ENCODE results near the gene GJB5.
A peak's percentile ranks its signal among the peaks of the same experiment; 100 is the strongest.

GJB5 gene

DNA sequence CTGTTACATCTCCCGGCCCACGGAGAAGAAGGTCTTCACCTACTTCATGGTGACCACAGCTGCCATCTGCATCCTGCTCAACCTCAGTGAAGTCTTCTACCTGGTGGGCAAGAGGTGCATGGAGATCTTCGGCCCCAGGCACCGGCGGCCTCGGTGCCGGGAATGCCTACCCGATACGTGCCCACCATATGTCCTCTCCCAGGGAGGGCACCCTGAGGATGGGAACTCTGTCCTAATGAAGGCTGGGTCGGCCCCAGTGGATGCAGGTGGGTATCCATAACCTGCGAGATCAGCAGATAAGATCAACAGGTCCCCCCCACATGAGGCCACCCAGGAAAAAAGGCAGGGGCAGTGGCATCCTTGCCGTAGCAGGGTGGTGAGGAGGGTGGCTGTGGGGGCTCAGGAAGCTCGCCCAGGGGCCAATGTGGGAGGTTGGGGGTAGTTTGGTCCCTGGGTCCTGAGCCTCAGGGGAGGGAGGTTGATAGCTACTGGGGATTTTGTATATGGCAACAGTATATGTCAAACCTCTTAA lies 7.0 kb downstream of the GJB5 start:
- peak overlapping the region; percentile 92 for H3K27ac ChIP-seq (ENCODE audit: poor library complexity, severe bottlenecking)
- TF ChIP-seq, protein P1, sequence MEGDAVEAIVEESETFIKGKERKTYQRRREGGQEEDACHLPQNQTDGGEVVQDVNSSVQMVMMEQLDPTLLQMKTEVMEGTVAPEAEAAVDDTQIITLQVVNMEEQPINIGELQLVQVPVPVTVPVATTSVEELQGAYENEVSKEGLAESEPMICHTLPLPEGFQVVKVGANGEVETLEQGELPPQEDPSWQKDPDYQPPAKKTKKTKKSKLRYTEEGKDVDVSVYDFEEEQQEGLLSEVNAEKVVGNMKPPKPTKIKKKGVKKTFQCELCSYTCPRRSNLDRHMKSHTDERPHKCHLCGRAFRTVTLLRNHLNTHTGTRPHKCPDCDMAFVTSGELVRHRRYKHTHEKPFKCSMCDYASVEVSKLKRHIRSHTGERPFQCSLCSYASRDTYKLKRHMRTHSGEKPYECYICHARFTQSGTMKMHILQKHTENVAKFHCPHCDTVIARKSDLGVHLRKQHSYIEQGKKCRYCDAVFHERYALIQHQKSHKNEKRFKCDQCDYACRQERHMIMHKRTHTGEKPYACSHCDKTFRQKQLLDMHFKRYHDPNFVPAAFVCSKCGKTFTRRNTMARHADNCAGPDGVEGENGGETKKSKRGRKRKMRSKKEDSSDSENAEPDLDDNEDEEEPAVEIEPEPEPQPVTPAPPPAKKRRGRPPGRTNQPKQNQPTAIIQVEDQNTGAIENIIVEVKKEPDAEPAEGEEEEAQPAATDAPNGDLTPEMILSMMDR (IDR thresholded peaks at IDR 0.05; ENCODE audit: poor library complexity, severe bottlenecking): no peak
- peaks cover 37% of the 10 kb centered on the region for H3K4me1 ChIP-seq (ENCODE audit: insufficient read depth, poor library complexity, severe bottlenecking)
- H3K36me3 ChIP-seq (ENCODE audit: low read depth): peaks cover 16% of the 10 kb centered on the region
- H3K4me3 ChIP-seq (ENCODE audit: severe bottlenecking): no peak overlapping the region
- no peaks in the 10 kb centered on the region for H3K9me3 ChIP-seq (ENCODE audit: severe bottlenecking)
- DNase-seq (ENCODE audit: low spot score): no peak
- H3K27me3 ChIP-seq (ENCODE audit: insufficient read depth, poor library complexity, severe bottlenecking): no peaks in the 10 kb centered on the region
- ATAC-seq (ENCODE audit: low read depth): no peak

- Histone ChIP-seq H3K4me1 (ENCODE audit: insufficient read depth, poor library complexity, severe bottlenecking) (peaks cover 37% of the 10 kb centered on the region), H3K9me3 (ENCODE audit: severe bottlenecking) (no peaks in the 10 kb centered on the region), H3K4me3 (ENCODE audit: severe bottlenecking) (no peak overlapping the region), H3K27me3 (ENCODE audit: insufficient read depth, poor library complexity, severe bottlenecking) (no peaks in the 10 kb centered on the region), H3K27ac (ENCODE audit: poor library complexity, severe bottlenecking) (peak overlapping the region; percentile 92), H3K36me3 (ENCODE audit: low read depth) (peaks cover 8% of the 10 kb centered on the region; the same call in 1 of the 2 replicates)
- no peak for DNase-seq (ENCODE audit: low spot score)
- TF ChIP-seq, protein P1 (IDR thresholded peaks at IDR 0.05; ENCODE audit: poor library complexity, severe bottlenecking): no peak
- peak; percentile 46 for ATAC-seq (ENCODE audit: low read depth)
These were observed 7.8 kb downstream of the GJB5 start for GRCh38 chr1:34762474-34763141.

DNA sequence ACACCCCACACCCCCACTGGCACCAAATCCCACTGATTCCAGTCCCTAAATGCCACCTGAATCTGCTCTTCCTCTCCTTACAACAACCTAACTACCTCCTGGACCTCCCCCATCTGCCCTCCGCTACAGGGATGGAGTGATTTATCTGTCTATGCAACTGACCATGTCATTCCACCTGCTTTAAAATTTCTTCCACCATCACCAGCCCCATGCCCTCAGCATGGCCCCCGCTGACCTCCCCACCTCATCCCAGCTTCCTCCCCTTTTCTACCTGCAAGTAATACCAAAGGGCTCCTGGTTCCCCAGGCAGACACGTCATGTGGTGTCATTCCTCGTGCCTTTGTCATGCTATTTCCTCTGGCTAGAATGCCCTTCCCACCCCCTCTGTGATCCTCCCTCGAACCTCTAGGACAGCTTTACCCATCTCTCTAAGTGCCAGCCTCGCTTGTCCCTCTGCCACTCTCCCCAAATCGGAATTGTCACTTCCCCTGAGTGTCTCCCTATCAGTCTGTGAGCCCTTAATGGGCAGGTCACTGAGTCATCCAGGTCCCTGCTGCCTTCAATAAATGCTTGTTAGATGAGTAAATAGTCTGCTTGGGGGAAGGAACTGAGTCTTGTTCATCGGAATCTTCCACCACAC lies 8.4 kb downstream of the GJB5 start:
- no peak overlapping the region for H3K4me3 ChIP-seq (ENCODE audit: severe bottlenecking)
- DNase-seq (ENCODE audit: low spot score): no peak
- H3K27ac ChIP-seq (ENCODE audit: poor library complexity, severe bottlenecking): peak overlapping the region; percentile 92
- H3K4me1 ChIP-seq (ENCODE audit: insufficient read depth, poor library complexity, severe bottlenecking): peaks cover 37% of the 10 kb centered on the region
- TF ChIP-seq, protein P1 (IDR thresholded peaks at IDR 0.05; ENCODE audit: poor library complexity, severe bottlenecking): no peak
- no peaks in the 10 kb centered on the region for H3K27me3 ChIP-seq (ENCODE audit: insufficient read depth, poor library complexity, severe bottlenecking)
- H3K36me3 ChIP-seq (ENCODE audit: low read depth): 0 out of 2 replicates have a peak, but pooled peaks cover 1% of the 10 kb centered on the region
- peak; percentile 82 for ATAC-seq (ENCODE audit: low read depth)
- H3K9me3 ChIP-seq (ENCODE audit: severe bottlenecking): no peaks in the 10 kb centered on the region

DNA sequence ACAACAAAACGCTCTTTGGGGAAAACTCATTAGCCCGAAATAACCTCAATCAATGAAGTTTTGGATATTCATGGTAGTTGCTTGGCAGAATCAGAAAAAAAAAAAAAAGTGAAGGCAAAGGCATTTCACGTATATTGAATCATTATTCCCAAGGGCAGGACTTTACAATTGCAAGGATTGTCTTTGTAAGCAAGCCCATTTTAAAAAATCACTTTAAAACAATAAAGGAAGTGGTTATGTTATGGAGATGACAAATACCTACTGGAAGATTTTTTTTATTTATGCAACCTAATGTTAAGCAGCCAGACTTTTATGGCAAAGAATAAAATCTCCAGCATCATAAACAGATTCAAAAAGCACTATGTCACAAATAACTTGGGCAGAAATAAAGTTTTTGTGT lies 14.0 kb downstream of the GJB5 start:
- DNase-seq (ENCODE audit: low spot score) (no peak), ATAC-seq (ENCODE audit: low read depth) (no peak)
- TF ChIP-seq, protein P1 (IDR thresholded peaks at IDR 0.05; ENCODE audit: poor library complexity, severe bottlenecking): no peak

More for the DNA sequence above, 14.0 kb downstream of the GJB5 start:
- no peak overlapping the region for H3K4me3 ChIP-seq (ENCODE audit: severe bottlenecking)
- H3K9me3 ChIP-seq (ENCODE audit: severe bottlenecking): no peaks in the 10 kb centered on the region
- no peaks in the 10 kb centered on the region for H3K27me3 ChIP-seq (ENCODE audit: insufficient read depth, poor library complexity, severe bottlenecking)
- peaks cover 20% of the 10 kb centered on the region for H3K4me1 ChIP-seq (ENCODE audit: insufficient read depth, poor library complexity, severe bottlenecking)
- peak overlapping the region; percentile 12 for H3K27ac ChIP-seq (ENCODE audit: poor library complexity, severe bottlenecking)
- no peaks in the 10 kb centered on the region for H3K36me3 ChIP-seq (ENCODE audit: low read depth)
